GM23338 (cell line): ENCODE data around the gene FAN1. TPM values are rescaled to one million over a fixed set of nuclear protein-coding genes. Genes with fewer than 3 reads are reported as not detected.

Experiments
- ATAC-seq: fragments of 200-7000 bp; cut with Tn5 transposase; 3 replicates; pipeline ENCODE4 v1.9.1; 2020
- DNase-seq: peaks from one replicate; pipeline ENCODE4 v3.0.0-alpha.2; 2015; ENCODE audit warnings: low spot score
- H2AFZ ChIP-seq: fragments of 200-600 bp; sonication (generic); 2 replicates; pipeline ENCODE4 v1.8.0; 2016; ENCODE audit warnings: antibody characterized with exemption, mild to moderate bottlenecking, moderate library complexity
- H3F3A ChIP-seq: fragments of 200-600 bp; sonication (generic); replicated peaks from 2 replicates; pipeline ENCODE4 v1.8.0; 2017; ENCODE audit warnings: antibody characterized with exemption, mixed run types, low read depth
- H3K27ac ChIP-seq: fragments of 200-600 bp; sonication (generic); 2 replicates; pipeline ENCODE4 v1.6.1; 2016; ENCODE audit warnings: low read depth
- H3K27me3 ChIP-seq: fragments of 200-600 bp; sonication (generic); 2 replicates; pipeline ENCODE4 v1.8.0; 2016; ENCODE audit warnings: mild to moderate bottlenecking, mixed run types, moderate library complexity; ENCODE audit not compliant: insufficient read depth
- H3K36me3 ChIP-seq: fragments of 200-600 bp; sonication (generic); 2 replicates; pipeline ENCODE4 v1.8.0; 2016; ENCODE audit warnings: mild to moderate bottlenecking; ENCODE audit not compliant: insufficient read depth
- H3K4me1 ChIP-seq: fragments of 200-600 bp; sonication (generic); 2 replicates; pipeline ENCODE4 v1.8.0; 2016; ENCODE audit warnings: mild to moderate bottlenecking, moderate library complexity; ENCODE audit not compliant: insufficient read depth
- H3K4me2 ChIP-seq: fragments of 200-600 bp; sonication (generic); 2 replicates; pipeline ENCODE4 v1.7.1; 2017; ENCODE audit warnings: mixed run types
- H3K4me3 ChIP-seq: fragments of 200-600 bp; sonication (generic); 2 replicates; pipeline ENCODE4 v1.6.1; 2016; ENCODE audit warnings: mixed run types
- H3K79me2 ChIP-seq: fragments of 200-600 bp; sonication (generic); replicated peaks from 2 replicates; pipeline ENCODE4 v1.8.0; 2017; ENCODE audit warnings: mild to moderate bottlenecking; ENCODE audit not compliant: insufficient read depth
- H3K9me2 ChIP-seq: fragments of 200-600 bp; sonication (generic); 2 replicates; pipeline ENCODE4 v1.8.0; 2017; ENCODE audit not compliant: insufficient read depth
- H4K20me1 ChIP-seq: fragments of 200-600 bp; sonication (generic); replicated peaks from 2 replicates; pipeline ENCODE4 v1.8.0; 2017; ENCODE audit warnings: mild to moderate bottlenecking; ENCODE audit not compliant: insufficient read depth
- H3K27ac Mint-ChIP-seq: 2 replicates; pipeline ENCODE4 v1.8.0; 2020; ENCODE audit warnings: inconsistent platforms, mild to moderate bottlenecking, moderate library complexity, mixed read lengths
- H3K27me3 Mint-ChIP-seq: 3 replicates; pipeline ENCODE4 v1.8.0; 2022; ENCODE audit warnings: low read depth, mild to moderate bottlenecking, moderate library complexity, mixed read lengths, inconsistent platforms; ENCODE audit not compliant: insufficient read depth, poor library complexity
- H3K36me3 Mint-ChIP-seq: 3 replicates; pipeline ENCODE4 v1.8.0; 2021; ENCODE audit warnings: low read depth, mild to moderate bottlenecking, inconsistent platforms, moderate library complexity, mixed read lengths
- H3K4me1 Mint-ChIP-seq: 3 replicates; pipeline ENCODE4 v1.8.0; 2020; ENCODE audit warnings: mild to moderate bottlenecking, inconsistent platforms, mixed read lengths
- H3K4me3 Mint-ChIP-seq: 3 replicates; pipeline ENCODE4 v1.8.0; 2021; ENCODE audit warnings: moderate library complexity, mild to moderate bottlenecking, inconsistent platforms, mixed read lengths
- H3K9me3 Mint-ChIP-seq: 3 replicates; pipeline ENCODE4 v1.8.0; 2020; ENCODE audit warnings: moderate library complexity, mild to moderate bottlenecking, inconsistent platforms, mixed read lengths
- CREB1 ChIP-seq: fragments of 250-450 bp; sonication (Bioruptor Pico); IDR thresholded peaks from 2 replicates; pipeline ENCODE4 v1.5.0; 2020; ENCODE audit warnings: low read depth, mild to moderate bottlenecking, moderate library complexity
- EZH2 ChIP-seq: fragments of 200-600 bp; sonication (generic); IDR thresholded peaks from one replicate; pipeline ENCODE4 v1.8.0; 2017; ENCODE audit warnings: antibody characterized with exemption, mild to moderate bottlenecking, low read depth; ENCODE audit not compliant: unreplicated experiment
- EZH2phosphoT487 ChIP-seq: fragments of 200-600 bp; sonication (generic); IDR thresholded peaks from one replicate; pipeline ENCODE4 v1.8.1; 2018; ENCODE audit warnings: antibody characterized with exemption; ENCODE audit not compliant: unreplicated experiment
- JUNB ChIP-seq: IDR thresholded peaks from one replicate; pipeline ENCODE4 v1.6.1; 2016; ENCODE audit warnings: antibody characterized with exemption; ENCODE audit not compliant: unreplicated experiment
- NANOG ChIP-seq: IDR thresholded peaks from 2 replicates; pipeline ENCODE4 v1.6.1; 2016; ENCODE audit warnings: antibody characterized with exemption, borderline replicate concordance
- POLR2AphosphoS5 ChIP-seq: IDR thresholded peaks from 2 replicates; pipeline ENCODE4 v1.6.1; 2016; ENCODE audit warnings: antibody characterized with exemption, low read depth
- STAT1 ChIP-seq: IDR thresholded peaks from one replicate; pipeline ENCODE4 v1.6.1; 2016; ENCODE audit warnings: antibody characterized with exemption; ENCODE audit not compliant: unreplicated experiment
- ZNF114 ChIP-seq: fragments of 250-450 bp; sonication (Bioruptor Pico); IDR thresholded peaks from 2 replicates; pipeline ENCODE4 v1.5.0; 2020; ENCODE audit warnings: mild to moderate bottlenecking, moderate library complexity
- ZNF331 ChIP-seq: fragments of 250-450 bp; sonication (Bioruptor Pico); IDR thresholded peaks from 2 replicates; pipeline ENCODE4 v1.5.0; 2020; ENCODE audit warnings: low read depth, mild to moderate bottlenecking, moderate library complexity
- polyA plus RNA-seq: library from polyadenylated mRNA; unstranded; fragments of >200 nt; fragmentation: Nextera tagmentation; extraction: Ambion mirVana; gene quantifications from 2 replicates; pipeline ENCODE4 v1.2.1, GENCODE V29; 2016
- total RNA-seq: library from RNA; depleted of rRNA; stranded (reverse); fragments of >200 nt; shearing (Covaris generic); gene quantifications from 2 replicates; pipeline ENCODE4 v1.2.3, GENCODE V29; 2014
- TF ChIP-seq, protein P1 (sequence below): IDR thresholded peaks from 2 replicates; pipeline ENCODE4 v1.6.1; 2016; ENCODE audit warnings: antibody characterized with exemption
- TF ChIP-seq, protein P2 (sequence below), 2 experiments: fragments of 200-600 bp in 1 of 2; sonication (generic) in 1 of 2; conservative IDR thresholded peaks; 2 replicates each; pipeline versions ENCODE4 v1.5.1 to v1.6.1; 2016 to 2017; ENCODE audit warnings: antibody characterized with exemption in 2 of 2, low read depth in 2 of 2, mild to moderate bottlenecking in 2 of 2, moderate library complexity in 1 of 2
- TF ChIP-seq, protein P3 (sequence below): IDR thresholded peaks from one replicate; pipeline ENCODE4 v1.6.1; 2018; ENCODE audit warnings: antibody characterized with exemption; ENCODE audit not compliant: unreplicated experiment
- TF ChIP-seq, protein P4 (sequence below): fragments of 250-450 bp; sonication (Bioruptor Pico); IDR thresholded peaks from 2 replicates; pipeline ENCODE4 v1.5.0; 2020; ENCODE audit warnings: mild to moderate bottlenecking, moderate library complexity

The FAN1 gene
- total and polyA plus RNA-seq, 2 experiments from 2014 or later: 9.1 to 29.2 TPM

DNA sequence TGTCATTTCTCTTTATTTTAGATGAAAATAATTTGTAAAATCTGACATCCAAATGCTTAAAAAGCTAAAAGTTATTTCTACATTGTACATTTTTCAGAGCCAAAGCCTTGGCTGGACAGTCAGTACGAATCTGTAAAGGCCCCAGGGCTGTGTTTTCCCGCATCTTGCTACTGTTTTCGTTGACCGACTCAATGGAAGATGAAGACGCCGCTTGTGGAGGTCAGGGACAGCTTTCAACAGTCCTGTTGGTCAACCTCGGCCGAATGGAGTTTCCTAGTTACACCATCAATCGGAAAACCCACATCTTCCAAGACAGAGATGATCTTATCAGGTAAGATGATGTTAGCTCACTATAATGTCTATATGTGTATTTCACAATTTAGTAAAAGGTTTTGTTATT, 10.0 kb downstream of the FAN1 start:
- Histone ChIP-seq H3K4me1 (no peaks in the 10 kb centered on the region), H2AFZ (no peak overlapping the region), H3K27me3 (no peaks in the 10 kb centered on the region), H3K4me3 (no peak overlapping the region), H3K4me2 (no peak overlapping the region), H4K20me1 (no peaks in the 10 kb centered on the region; the same call in 1 of the 2 replicates), H3F3A (no peaks in the 10 kb centered on the region), H3K9me2 (no peaks in the 10 kb centered on the region), H3K79me2 (no peaks in the 10 kb centered on the region; the same call in none of the 2 replicates), H3K27ac (no peak overlapping the region), H3K36me3 (peaks cover 28% of the 10 kb centered on the region)
- ATAC-seq: no peak
- no peak for TF ChIP-seq JUNB
- no peak for TF ChIP-seq CREB1 (CRISPR knock-in tag)
- no peak for TF ChIP-seq EZH2phosphoT487
- no peak for TF ChIP-seq STAT1
- TF ChIP-seq, protein P1, sequence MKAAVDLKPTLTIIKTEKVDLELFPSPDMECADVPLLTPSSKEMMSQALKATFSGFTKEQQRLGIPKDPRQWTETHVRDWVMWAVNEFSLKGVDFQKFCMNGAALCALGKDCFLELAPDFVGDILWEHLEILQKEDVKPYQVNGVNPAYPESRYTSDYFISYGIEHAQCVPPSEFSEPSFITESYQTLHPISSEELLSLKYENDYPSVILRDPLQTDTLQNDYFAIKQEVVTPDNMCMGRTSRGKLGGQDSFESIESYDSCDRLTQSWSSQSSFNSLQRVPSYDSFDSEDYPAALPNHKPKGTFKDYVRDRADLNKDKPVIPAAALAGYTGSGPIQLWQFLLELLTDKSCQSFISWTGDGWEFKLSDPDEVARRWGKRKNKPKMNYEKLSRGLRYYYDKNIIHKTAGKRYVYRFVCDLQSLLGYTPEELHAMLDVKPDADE: no peak
- TF ChIP-seq ZNF114 (CRISPR knock-in tag): no peak
- no peak for TF ChIP-seq ZNF331
- TF ChIP-seq NANOG: no peak
- TF ChIP-seq, protein P2, sequence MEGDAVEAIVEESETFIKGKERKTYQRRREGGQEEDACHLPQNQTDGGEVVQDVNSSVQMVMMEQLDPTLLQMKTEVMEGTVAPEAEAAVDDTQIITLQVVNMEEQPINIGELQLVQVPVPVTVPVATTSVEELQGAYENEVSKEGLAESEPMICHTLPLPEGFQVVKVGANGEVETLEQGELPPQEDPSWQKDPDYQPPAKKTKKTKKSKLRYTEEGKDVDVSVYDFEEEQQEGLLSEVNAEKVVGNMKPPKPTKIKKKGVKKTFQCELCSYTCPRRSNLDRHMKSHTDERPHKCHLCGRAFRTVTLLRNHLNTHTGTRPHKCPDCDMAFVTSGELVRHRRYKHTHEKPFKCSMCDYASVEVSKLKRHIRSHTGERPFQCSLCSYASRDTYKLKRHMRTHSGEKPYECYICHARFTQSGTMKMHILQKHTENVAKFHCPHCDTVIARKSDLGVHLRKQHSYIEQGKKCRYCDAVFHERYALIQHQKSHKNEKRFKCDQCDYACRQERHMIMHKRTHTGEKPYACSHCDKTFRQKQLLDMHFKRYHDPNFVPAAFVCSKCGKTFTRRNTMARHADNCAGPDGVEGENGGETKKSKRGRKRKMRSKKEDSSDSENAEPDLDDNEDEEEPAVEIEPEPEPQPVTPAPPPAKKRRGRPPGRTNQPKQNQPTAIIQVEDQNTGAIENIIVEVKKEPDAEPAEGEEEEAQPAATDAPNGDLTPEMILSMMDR (conservative IDR thresholded peaks at IDR 0.05; ENCODE audit: low read depth in 2 of 2): no peak
- TF ChIP-seq, protein P3, sequence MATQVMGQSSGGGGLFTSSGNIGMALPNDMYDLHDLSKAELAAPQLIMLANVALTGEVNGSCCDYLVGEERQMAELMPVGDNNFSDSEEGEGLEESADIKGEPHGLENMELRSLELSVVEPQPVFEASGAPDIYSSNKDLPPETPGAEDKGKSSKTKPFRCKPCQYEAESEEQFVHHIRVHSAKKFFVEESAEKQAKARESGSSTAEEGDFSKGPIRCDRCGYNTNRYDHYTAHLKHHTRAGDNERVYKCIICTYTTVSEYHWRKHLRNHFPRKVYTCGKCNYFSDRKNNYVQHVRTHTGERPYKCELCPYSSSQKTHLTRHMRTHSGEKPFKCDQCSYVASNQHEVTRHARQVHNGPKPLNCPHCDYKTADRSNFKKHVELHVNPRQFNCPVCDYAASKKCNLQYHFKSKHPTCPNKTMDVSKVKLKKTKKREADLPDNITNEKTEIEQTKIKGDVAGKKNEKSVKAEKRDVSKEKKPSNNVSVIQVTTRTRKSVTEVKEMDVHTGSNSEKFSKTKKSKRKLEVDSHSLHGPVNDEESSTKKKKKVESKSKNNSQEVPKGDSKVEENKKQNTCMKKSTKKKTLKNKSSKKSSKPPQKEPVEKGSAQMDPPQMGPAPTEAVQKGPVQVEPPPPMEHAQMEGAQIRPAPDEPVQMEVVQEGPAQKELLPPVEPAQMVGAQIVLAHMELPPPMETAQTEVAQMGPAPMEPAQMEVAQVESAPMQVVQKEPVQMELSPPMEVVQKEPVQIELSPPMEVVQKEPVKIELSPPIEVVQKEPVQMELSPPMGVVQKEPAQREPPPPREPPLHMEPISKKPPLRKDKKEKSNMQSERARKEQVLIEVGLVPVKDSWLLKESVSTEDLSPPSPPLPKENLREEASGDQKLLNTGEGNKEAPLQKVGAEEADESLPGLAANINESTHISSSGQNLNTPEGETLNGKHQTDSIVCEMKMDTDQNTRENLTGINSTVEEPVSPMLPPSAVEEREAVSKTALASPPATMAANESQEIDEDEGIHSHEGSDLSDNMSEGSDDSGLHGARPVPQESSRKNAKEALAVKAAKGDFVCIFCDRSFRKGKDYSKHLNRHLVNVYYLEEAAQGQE: no peak
- TF ChIP-seq EZH2: no peak
- TF ChIP-seq, protein P4, sequence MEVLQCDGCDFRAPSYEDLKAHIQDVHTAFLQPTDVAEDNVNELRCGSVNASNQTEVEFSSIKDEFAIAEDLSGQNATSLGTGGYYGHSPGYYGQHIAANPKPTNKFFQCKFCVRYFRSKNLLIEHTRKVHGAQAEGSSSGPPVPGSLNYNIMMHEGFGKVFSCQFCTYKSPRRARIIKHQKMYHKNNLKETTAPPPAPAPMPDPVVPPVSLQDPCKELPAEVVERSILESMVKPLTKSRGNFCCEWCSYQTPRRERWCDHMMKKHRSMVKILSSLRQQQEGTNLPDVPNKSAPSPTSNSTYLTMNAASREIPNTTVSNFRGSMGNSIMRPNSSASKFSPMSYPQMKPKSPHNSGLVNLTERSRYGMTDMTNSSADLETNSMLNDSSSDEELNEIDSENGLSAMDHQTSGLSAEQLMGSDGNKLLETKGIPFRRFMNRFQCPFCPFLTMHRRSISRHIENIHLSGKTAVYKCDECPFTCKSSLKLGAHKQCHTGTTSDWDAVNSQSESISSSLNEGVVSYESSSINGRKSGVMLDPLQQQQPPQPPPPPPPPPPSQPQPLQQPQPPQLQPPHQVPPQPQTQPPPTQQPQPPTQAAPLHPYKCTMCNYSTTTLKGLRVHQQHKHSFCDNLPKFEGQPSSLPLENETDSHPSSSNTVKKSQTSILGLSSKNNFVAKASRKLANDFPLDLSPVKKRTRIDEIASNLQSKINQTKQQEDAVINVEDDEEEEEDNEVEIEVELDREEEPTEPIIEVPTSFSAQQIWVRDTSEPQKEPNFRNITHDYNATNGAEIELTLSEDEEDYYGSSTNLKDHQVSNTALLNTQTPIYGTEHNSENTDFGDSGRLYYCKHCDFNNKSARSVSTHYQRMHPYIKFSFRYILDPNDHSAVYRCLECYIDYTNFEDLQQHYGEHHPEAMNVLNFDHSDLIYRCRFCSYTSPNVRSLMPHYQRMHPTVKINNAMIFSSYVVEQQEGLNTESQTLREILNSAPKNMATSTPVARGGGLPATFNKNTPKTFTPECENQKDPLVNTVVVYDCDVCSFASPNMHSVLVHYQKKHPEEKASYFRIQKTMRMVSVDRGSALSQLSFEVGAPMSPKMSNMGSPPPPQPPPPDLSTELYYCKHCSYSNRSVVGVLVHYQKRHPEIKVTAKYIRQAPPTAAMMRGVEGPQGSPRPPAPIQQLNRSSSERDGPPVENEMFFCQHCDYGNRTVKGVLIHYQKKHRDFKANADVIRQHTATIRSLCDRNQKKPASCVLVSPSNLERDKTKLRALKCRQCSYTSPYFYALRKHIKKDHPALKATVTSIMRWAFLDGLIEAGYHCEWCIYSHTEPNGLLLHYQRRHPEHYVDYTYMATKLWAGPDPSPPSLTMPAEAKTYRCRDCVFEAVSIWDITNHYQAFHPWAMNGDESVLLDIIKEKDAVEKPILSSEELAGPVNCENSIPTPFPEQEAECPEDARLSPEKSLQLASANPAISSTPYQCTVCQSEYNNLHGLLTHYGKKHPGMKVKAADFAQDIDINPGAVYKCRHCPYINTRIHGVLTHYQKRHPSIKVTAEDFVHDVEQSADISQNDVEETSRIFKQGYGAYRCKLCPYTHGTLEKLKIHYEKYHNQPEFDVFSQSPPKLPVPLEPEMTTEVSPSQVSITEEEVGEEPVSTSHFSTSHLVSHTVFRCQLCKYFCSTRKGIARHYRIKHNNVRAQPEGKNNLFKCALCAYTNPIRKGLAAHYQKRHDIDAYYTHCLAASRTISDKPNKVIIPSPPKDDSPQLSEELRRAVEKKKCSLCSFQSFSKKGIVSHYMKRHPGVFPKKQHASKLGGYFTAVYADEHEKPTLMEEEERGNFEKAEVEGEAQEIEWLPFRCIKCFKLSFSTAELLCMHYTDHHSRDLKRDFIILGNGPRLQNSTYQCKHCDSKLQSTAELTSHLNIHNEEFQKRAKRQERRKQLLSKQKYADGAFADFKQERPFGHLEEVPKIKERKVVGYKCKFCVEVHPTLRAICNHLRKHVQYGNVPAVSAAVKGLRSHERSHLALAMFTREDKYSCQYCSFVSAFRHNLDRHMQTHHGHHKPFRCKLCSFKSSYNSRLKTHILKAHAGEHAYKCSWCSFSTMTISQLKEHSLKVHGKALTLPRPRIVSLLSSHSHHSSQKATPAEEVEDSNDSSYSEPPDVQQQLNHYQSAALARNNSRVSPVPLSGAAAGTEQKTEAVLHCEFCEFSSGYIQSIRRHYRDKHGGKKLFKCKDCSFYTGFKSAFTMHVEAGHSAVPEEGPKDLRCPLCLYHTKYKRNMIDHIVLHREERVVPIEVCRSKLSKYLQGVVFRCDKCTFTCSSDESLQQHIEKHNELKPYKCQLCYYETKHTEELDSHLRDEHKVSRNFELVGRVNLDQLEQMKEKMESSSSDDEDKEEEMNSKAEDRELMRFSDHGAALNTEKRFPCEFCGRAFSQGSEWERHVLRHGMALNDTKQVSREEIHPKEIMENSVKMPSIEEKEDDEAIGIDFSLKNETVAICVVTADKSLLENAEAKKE (CRISPR knock-in tag): no peak
- no peak for TF ChIP-seq POLR2AphosphoS5
- no peaks in the 10 kb centered on the region for H3K9me3 Mint-ChIP-seq
- H3K4me3 Mint-ChIP-seq: no peak overlapping the region
- H3K27ac Mint-ChIP-seq: no peak overlapping the region
- H3K27me3 Mint-ChIP-seq: no peaks in the 10 kb centered on the region
- DNase-seq: no peak
- peaks cover 50% of the 10 kb centered on the region for H3K36me3 Mint-ChIP-seq
- H3K4me1 Mint-ChIP-seq: no peaks in the 10 kb centered on the region
